GM18505 (cell line): Measurements from ENCODE around the gene CCSAP.

ENCODE experiments used
- ATAC-seq: cut with Tn5 transposase; IDR thresholded peaks from one replicate; pipeline ENCODE4 v1.9.1; 2021; ENCODE audit not compliant: unreplicated experiment
- POLR2A ChIP-seq: IDR thresholded peaks from 4 replicates; pipeline ENCODE4 v1.6.1; 2011; ENCODE audit warnings: borderline replicate concordance; ENCODE audit not compliant: insufficient read depth, insufficient read length; ENCODE audit errors: extremely low read depth

Gene CCSAP

DNA sequence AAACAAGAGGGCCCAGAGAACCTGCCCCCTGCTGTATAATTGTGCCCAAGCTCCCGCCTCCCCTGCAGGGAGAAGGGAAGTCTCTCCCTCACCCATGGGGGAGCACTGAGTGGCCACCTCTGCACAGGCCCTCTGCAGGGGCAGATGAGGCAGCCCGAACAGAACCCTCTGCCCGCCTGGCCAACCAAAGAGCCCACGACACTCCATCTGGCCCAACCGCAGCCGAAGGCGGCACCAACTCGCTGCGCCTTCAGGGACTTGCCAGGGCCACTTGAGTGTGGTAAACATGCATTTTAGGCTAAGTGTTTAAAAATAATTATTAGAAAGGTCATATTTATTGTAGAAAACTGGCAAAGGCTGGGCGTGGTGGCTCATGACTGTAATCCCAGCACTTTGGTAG lies 34.6 kb upstream of the CCSAP start:
- no peak for ATAC-seq
- TF ChIP-seq POLR2A, result no peak

DNA sequence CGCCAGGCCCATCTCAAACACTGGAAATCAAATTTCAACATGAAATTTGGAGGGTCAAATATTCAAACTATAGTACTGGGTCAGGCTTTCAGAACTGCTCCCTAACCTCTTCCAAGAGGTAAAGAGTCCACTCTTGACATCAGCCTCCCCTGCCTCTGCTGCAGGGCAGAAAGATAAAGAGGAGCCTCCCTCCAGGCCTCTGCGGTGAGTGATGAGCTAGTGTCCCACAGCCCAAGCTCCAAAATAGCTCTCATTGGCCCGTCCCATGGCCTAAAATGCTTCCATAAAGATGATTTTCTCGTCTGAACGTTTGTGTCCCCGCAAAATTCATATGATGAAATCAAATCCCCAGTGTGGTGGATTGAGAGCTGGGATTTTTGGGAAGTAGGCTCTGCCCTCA lies 33.7 kb upstream of the CCSAP start:
- no peak for TF ChIP-seq POLR2A
- ATAC-seq, result no peak

- TF ChIP-seq POLR2A, result no peak
- no peak for ATAC-seq
Observed at GRCh38 chr1:229374485-229374884, 31.6 kb upstream of the CCSAP start.

DNA sequence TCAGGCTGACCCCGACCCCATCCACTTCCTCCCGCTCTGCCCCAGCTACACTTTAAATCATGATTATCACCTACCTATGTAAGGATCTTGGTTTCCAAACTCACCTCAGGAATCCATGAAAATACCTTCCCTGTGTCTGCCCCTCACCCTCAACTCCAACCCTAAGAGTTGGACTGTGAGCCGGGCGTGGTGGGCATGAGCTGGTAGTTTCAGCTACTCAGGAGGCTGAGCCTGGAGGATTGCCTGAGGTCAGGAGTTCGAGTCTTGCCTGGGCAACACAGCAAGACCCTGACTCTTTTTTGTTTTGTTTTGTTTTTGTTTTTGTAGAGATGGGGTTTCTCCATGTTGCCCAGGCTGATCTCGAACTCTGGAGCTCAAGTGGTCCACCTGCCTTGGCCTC lies 30.5 kb upstream of the CCSAP start:
- TF ChIP-seq POLR2A, result no peak
- no peak for ATAC-seq

DNA sequence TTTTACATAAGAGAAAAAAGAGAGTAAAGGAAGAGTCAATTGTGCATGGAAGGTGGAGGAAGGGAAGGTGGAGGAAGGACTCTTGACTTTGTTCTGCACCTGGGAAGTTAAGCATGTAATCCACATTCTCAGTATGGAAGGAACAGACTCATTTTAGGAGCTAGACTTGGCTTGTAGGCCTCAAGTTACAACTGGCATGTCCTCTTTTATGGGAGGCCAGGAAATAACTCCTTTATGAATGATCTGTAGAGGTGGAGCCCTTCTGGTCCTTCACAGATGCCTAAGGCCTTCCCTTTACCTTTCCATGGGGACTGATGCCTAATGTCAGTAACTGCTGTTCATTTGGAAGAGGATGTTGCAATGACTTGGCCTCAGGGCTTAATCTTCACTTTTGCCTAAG lies 29.4 kb upstream of the CCSAP start:
- no peak for ATAC-seq
- no peak for TF ChIP-seq POLR2A

DNA sequence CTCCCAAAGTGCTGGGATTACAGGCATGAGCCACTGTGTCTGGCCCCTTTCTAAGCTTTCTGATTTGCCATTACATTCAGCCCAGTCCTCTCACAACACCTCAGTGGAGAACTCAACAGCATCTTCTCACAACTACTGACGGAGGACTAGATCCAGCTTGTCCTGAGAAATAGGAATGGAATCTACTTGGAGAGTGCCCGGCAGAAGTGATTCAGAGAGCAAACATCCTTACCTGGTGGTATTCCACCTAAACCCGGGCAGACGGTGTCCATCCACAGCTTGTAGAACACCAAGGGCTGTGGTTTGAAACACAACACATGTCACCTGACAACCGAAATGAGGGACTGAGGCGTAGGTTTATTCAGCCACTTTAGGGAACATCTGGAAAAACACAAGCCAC lies 28.8 kb upstream of the CCSAP start:
- TF ChIP-seq POLR2A, result no peak
- no peak for ATAC-seq

DNA sequence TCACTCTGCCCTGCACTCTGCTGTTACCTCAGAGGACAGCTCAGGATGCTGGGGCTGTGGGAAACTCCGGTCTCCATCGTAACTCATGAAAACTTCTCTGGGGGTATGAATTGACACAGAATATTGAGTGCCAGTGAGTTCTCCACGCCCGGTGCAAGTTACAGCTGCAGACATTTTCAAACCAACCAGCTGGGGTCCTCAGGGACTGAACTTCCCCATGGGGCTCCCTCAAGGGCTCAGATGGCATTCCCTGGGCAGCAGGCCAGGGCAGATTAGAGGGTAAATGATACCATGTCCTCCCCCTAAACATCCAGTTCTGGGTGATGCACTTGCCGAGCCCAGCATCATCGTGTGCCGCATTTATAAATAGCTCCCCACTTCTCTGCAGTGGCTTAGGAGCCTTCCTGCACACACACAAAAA lies 27.8 kb upstream of the CCSAP start:
- no peak for ATAC-seq
- TF ChIP-seq POLR2A, result no peak

GRCh38 chr1:229368347-229368746 lies 25.5 kb upstream of the CCSAP start:
- ATAC-seq, result peak; percentile 49
- no peak for TF ChIP-seq POLR2A

DNA sequence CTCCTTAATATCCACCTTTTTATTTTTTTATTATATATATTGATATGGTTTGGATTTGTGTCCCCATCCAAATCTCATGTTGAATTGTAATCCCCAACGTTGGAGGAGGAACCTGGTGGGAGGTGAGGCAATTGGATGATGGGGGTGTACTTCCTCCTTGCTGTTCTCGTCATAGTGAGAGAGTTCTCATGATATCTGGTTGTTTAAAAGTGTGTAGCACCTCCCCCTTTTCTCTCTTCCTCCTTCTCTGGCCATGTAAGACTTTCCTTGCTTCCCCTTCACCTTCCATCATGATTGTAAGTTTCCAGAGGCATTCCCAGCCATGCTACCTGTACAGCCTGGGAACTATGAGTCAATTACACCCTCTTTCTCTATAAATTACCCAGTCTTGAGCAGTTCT lies 22.7 kb upstream of the CCSAP start:
- no peak for ATAC-seq
- TF ChIP-seq POLR2A, result no peak

DNA sequence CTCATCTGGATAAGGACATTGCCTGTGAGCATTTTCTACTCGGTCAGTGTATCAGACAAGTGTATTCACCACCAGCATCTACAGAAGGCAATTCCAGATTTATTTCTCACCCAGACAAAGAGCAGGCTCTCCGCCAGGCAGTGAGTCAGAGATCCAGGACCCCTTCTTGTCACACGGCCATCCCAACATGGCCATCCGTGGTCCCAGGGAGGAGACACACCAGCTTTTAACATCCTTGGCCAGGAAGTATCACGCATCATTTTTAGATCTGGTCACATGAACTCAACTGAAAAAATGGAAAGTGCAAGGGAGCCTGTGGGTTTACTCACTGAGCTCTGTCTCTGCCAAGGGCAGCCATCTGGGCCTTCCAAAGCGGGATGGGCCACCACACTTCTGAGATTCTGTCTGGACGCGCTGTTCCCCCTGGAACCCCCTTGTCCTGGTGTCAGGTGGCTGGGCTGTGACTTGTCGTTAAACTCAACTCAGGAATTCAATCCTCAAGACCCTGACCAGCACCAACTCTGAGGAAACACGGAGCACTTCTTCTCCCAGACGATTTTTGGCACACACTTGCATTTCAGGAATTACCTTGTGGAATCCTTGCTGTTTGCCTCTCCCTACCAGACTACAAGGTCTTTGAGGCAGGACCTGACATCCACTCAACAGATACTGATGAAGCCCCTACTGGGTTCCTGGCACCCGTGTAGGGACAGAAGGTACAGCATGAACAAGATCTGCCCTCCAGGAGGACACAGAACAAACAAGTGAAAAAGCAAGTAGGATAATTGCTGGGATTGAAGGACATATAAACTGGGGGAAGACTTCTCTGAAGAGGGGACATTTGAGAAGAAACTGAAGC lies 21.6 kb upstream of the CCSAP start:
- ATAC-seq, result no peak
- no peak for TF ChIP-seq POLR2A

DNA sequence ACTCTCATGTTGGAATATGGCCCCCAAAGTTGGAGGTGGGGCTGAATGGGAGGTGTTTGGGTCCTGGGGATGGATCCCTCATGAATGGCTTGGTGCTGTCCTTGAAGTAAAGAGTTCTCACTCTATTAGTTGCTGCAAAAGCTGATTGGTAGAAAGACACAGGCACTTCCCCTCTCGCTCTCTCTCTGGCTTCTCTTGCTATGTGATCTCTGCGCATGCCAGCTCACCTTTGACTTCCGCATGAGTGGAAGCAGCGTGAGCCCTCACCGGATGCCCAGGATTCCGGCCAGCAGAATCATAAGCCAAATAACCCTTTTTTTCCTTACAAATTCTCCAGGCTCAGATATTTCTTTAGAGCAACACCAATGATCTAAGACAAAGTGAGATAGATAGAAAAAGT lies 20.9 kb upstream of the CCSAP start:
- TF ChIP-seq POLR2A, result no peak
- no peak for ATAC-seq

GRCh38 chr1:229360420-229360819 lies 17.6 kb upstream of the CCSAP start:
- no peak for ATAC-seq
- no peak for TF ChIP-seq POLR2A

GRCh38 chr1:229355661-229356060 lies 12.8 kb upstream of the CCSAP start:
- TF ChIP-seq POLR2A, result no peak
- no peak for ATAC-seq

- ATAC-seq, result no peak
- TF ChIP-seq POLR2A, result no peak
Observed at GRCh38 chr1:229354226-229354625, 11.4 kb upstream of the CCSAP start.
